ENCODE measurements around the gene CDC5L. TPM values are rescaled to one million over a fixed set of nuclear protein-coding genes. Genes with fewer than 3 reads are reported as not detected.
"Not testable (repeated sequence)": the region's sequence is repeated elsewhere in the genome, so short reads cannot be mapped to it uniquely, and the experiment has no call there.

The CDC5L gene
- total and polyA plus RNA-seq, 3 donors from 2014 or later, result 19.7 to 20.5 (median 20.3) TPM

- 72 to 76% methylated on average over 8 of the region's 8 CpGs for WGBS, 2 donors
- Histone ChIP-seq H3K27me3 (no peaks in the 10 kb centered on the region), H3K9me3 (no peaks in the 10 kb centered on the region), H3K4me3 (no peak overlapping the region), H3K36me3 (ENCODE audit: low read depth, missing control alignments) (no peaks in the 10 kb centered on the region), H3K27ac (no peak overlapping the region), H3K4me1 (peaks cover 14% of the 10 kb centered on the region)
- intact Hi-C loops (cut with DNase I; ENCODE audit: low total_unique reads), result no loop called here
- DNase-seq, result no peak
- TF ChIP-seq CTCF (IDR thresholded peaks at IDR 0.05) (no peak), POLR2A (IDR thresholded peaks at IDR 0.05) (no peak)
These were observed 46.2 kb upstream of the CDC5L start for GRCh38 chr6:44341095-44341890.

GRCh38 chr6:44342052-44342451 lies 45.5 kb upstream of the CDC5L start:
- peak; percentile 20 for DNase-seq
- Histone ChIP-seq H3K27me3 (no peaks in the 10 kb centered on the region), H3K36me3 (ENCODE audit: low read depth, missing control alignments) (no peaks in the 10 kb centered on the region), H3K4me3 (peak overlapping the region; percentile 29 to 41), H3K4me1 (peaks cover 14% of the 10 kb centered on the region), H3K27ac (no peak overlapping the region), H3K9me3 (no peaks in the 10 kb centered on the region)
- WGBS, 2 donors, result 14 to 28% methylated on average over 6 of the region's 6 CpGs
- intact Hi-C loops (cut with DNase I; ENCODE audit: low total_unique reads), result no loop called here
- no peak for TF ChIP-seq POLR2A (IDR thresholded peaks at IDR 0.05)
- no peak for TF ChIP-seq CTCF (IDR thresholded peaks at IDR 0.05)

- Histone ChIP-seq H3K4me3 (peak within 1 kb of the TSS; percentile 29 to 41), H3K27me3 (no peaks in the 10 kb centered on the region), H3K27ac (no peak within 1 kb of the TSS), H3K4me1 (peaks cover 14% of the 10 kb centered on the region), H3K9me3 (no peaks in the 10 kb centered on the region), H3K36me3 (ENCODE audit: low read depth, missing control alignments) (no peaks in the 10 kb centered on the region)
- intact Hi-C loops (cut with DNase I; ENCODE audit: low total_unique reads), result no loop called here
- 1% methylated on average over 10 to 30 of the region's 31 CpGs for WGBS, 2 donors
- TF ChIP-seq CTCF (IDR thresholded peaks at IDR 0.05) (no peak), POLR2A (IDR thresholded peaks at IDR 0.05) (no peak)
- peak; percentile 49 for DNase-seq
These were observed 45.0 kb upstream of the CDC5L start, which contains the start of gene SPATS1 for GRCh38 chr6:44342489-44342888. SPATS1 (plus strand) TSS chr6:44342650; CDS start chr6:44343096, 446 bp downstream.

GRCh38 chr6:44346818-44347217 lies 40.7 kb upstream of the CDC5L start:
- H3K36me3 ChIP-seq (ENCODE audit: low read depth, missing control alignments); H3K27ac ChIP-seq; H3K4me3 ChIP-seq; H3K9me3 ChIP-seq; DNase-seq; H3K27me3 ChIP-seq; H3K4me1 ChIP-seq; intact Hi-C loops (cut with DNase I; ENCODE audit: low total_unique reads): not testable (repeated sequence)
- WGBS, 2 donors, result 79 to 86% methylated on average over 4 of the region's 4 CpGs

GRCh38 chr6:44349904-44350649 lies 37.4 kb upstream of the CDC5L start:
- H3K36me3 ChIP-seq (ENCODE audit: low read depth, missing control alignments), result no peaks in the 10 kb centered on the region
- no peak for DNase-seq
- H3K4me1 ChIP-seq, result no peaks in the 10 kb centered on the region
- intact Hi-C loops (cut with DNase I; ENCODE audit: low total_unique reads), result no loop called here
- no peak overlapping the region for H3K4me3 ChIP-seq
- no peak for TF ChIP-seq CTCF (IDR thresholded peaks at IDR 0.05)
- no peak for TF ChIP-seq POLR2A (IDR thresholded peaks at IDR 0.05)
- no peaks in the 10 kb centered on the region for H3K9me3 ChIP-seq
- H3K27ac ChIP-seq, result no peak overlapping the region
- no peaks in the 10 kb centered on the region for H3K27me3 ChIP-seq
- 77 to 78% methylated on average over 6 of the region's 6 CpGs for WGBS, 2 donors

GRCh38 chr6:44350650-44350994 lies 36.9 kb upstream of the CDC5L start:
- H3K4me1 ChIP-seq; H3K27me3 ChIP-seq; H3K4me3 ChIP-seq; DNase-seq; intact Hi-C loops (cut with DNase I; ENCODE audit: low total_unique reads); H3K9me3 ChIP-seq; H3K27ac ChIP-seq; H3K36me3 ChIP-seq (ENCODE audit: low read depth, missing control alignments): not testable (repeated sequence)
- 79 to 88% methylated on average over 4 of the region's 4 CpGs for WGBS, 2 donors
